Measurements from ENCODE around the gene ZPR1. TPM values are rescaled to one million over a fixed set of nuclear protein-coding genes. Genes with fewer than 3 reads are reported as not detected.

ZPR1 gene
- polyA plus RNA-seq, 1 donor from 2014 or later, result 34.5 TPM

GRCh38 chr11:116772443-116773202, 15.2 kb downstream of the ZPR1 start, which contains the start of gene BUD13:
BUD13 (minus strand) TSS chr11:116772987; CDS start chr11:116772964, 23 bp downstream.
- H3K4me3 ChIP-seq (ENCODE audit: low read length), result peak within 1 kb of the TSS; percentile 95
- H2AFZ ChIP-seq (ENCODE audit: low read depth, low read length), result peak within 1 kb of the TSS; percentile 75
- no peaks in the 10 kb centered on the region for H3K9me3 ChIP-seq (ENCODE audit: low read length)
- H3K9ac ChIP-seq (ENCODE audit: low read length), result peak within 1 kb of the TSS; percentile 83
- no peaks in the 10 kb centered on the region for H3K27me3 ChIP-seq (ENCODE audit: insufficient read depth, low read depth, low read length)
- no peaks in the 10 kb centered on the region for H3K9me2 ChIP-seq (ENCODE audit: insufficient read depth, low read length)
- no peaks in the 10 kb centered on the region for H3K36me3 ChIP-seq (ENCODE audit: insufficient read depth, low read length)
- no peaks in the 10 kb centered on the region for H3F3A ChIP-seq (ENCODE audit: insufficient read depth, low read length, poor library complexity, severe bottlenecking)
- H3K4me2 ChIP-seq (ENCODE audit: low read length), result peak within 1 kb of the TSS; percentile 99
- peak within 1 kb of the TSS; percentile 77 for H3K27ac ChIP-seq (ENCODE audit: low read length)
- no peaks in the 10 kb centered on the region for H4K20me1 ChIP-seq (ENCODE audit: insufficient read depth)
- peaks cover 16% of the 10 kb centered on the region for H3K79me2 ChIP-seq (replicated peaks; ENCODE audit: insufficient read depth, low read length)
- TF ChIP-seq REST (IDR thresholded peaks at IDR 0.05; ENCODE audit: borderline replicate concordance) (peak; percentile 82), SMC3 (conservative IDR thresholded peaks at IDR 0.05; ENCODE audit: poor library complexity) (peak; percentile 59), POLR2AphosphoS5 (IDR thresholded peaks at IDR 0.05) (peak; percentile 84), TAF1 (IDR thresholded peaks at IDR 0.05; ENCODE audit: low read depth) (peak; percentile 49), RAD21 (conservative IDR thresholded peaks at IDR 0.05) (peak; percentile 45), MXI1 (conservative IDR thresholded peaks at IDR 0.05; ENCODE audit: poor library complexity, severe bottlenecking) (peak; percentile 72), EP300 (conservative IDR thresholded peaks at IDR 0.05; ENCODE audit: poor library complexity, severe bottlenecking) (peak; percentile 58), CTCF (IDR thresholded peaks at IDR 0.05; ENCODE audit: poor library complexity, severe bottlenecking) (peak; percentile 32), EZH2 (IDR thresholded peaks at IDR 0.05; ENCODE audit: borderline replicate concordance, insufficient read depth, low read length, poor library complexity, severe bottlenecking) (no peak)

- Histone ChIP-seq H3K27ac (ENCODE audit: low read length) (peak overlapping the region; percentile 77), H3K36me3 (ENCODE audit: insufficient read depth, low read length) (no peaks in the 10 kb centered on the region), H4K20me1 (ENCODE audit: insufficient read depth) (no peaks in the 10 kb centered on the region), H3F3A (ENCODE audit: insufficient read depth, low read length, poor library complexity, severe bottlenecking) (no peaks in the 10 kb centered on the region), H3K9ac (ENCODE audit: low read length) (peak overlapping the region; percentile 83), H3K9me3 (ENCODE audit: low read length) (no peaks in the 10 kb centered on the region), H3K27me3 (ENCODE audit: insufficient read depth, low read depth, low read length) (no peaks in the 10 kb centered on the region), H3K9me2 (ENCODE audit: insufficient read depth, low read length) (no peaks in the 10 kb centered on the region), H3K4me3 (ENCODE audit: low read length) (peak overlapping the region; percentile 95), H2AFZ (ENCODE audit: low read depth, low read length) (peak overlapping the region; percentile 75), H3K4me2 (ENCODE audit: low read length) (peak overlapping the region; percentile 99), H3K79me2 (replicated peaks; ENCODE audit: insufficient read depth, low read length) (peaks cover 16% of the 10 kb centered on the region)
- TF ChIP-seq POLR2AphosphoS5 (IDR thresholded peaks at IDR 0.05) (no peak), REST (IDR thresholded peaks at IDR 0.05; ENCODE audit: borderline replicate concordance) (no peak), TAF1 (IDR thresholded peaks at IDR 0.05; ENCODE audit: low read depth) (no peak), EP300 (conservative IDR thresholded peaks at IDR 0.05; ENCODE audit: poor library complexity, severe bottlenecking) (no peak), RAD21 (conservative IDR thresholded peaks at IDR 0.05) (no peak), CTCF (IDR thresholded peaks at IDR 0.05; ENCODE audit: poor library complexity, severe bottlenecking) (no peak), EZH2 (IDR thresholded peaks at IDR 0.05; ENCODE audit: borderline replicate concordance, insufficient read depth, low read length, poor library complexity, severe bottlenecking) (no peak), SMC3 (conservative IDR thresholded peaks at IDR 0.05; ENCODE audit: poor library complexity) (no peak), MXI1 (conservative IDR thresholded peaks at IDR 0.05; ENCODE audit: poor library complexity, severe bottlenecking) (no peak)
Measured at GRCh38 chr11:116771935-116772334, 15.9 kb downstream of the ZPR1 start.
